Measurements from ENCODE around the gene SHH. TPM values are rescaled to one million over a fixed set of nuclear protein-coding genes. Genes with fewer than 3 reads are reported as not detected.

The SHH gene
- total RNA-seq, 1 donor from 2014 or later, result 0.25 TPM

DNA sequence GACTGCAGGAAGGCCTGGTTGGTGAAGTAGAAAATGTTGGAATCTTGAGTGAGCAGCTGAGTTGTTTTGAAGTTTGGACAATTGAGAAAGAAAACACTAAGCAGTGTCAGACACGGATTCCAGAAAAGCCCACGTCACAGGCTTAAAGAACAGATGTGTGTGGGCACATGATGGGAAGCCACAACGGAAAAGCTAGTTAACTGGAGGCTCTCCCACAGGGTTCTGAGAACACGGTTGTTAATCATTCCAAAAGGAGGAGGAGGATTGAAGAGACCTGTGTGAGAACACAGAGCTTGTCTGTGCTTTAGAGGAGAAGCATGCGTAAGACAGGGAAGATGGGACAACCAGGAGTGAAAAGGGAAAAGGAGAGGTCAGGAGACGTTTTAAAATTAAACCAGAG, 42.6 kb downstream of the SHH start:
- no peak for TF ChIP-seq POLR2A (IDR thresholded peaks at IDR 0.05)
- TF ChIP-seq POLR2AphosphoS5 (IDR thresholded peaks at IDR 0.05; ENCODE audit: insufficient read depth in 1 of 2, low read depth in 1 of 2), result peak in 1 of 2 donors; percentile 58
- TF ChIP-seq, protein P1, sequence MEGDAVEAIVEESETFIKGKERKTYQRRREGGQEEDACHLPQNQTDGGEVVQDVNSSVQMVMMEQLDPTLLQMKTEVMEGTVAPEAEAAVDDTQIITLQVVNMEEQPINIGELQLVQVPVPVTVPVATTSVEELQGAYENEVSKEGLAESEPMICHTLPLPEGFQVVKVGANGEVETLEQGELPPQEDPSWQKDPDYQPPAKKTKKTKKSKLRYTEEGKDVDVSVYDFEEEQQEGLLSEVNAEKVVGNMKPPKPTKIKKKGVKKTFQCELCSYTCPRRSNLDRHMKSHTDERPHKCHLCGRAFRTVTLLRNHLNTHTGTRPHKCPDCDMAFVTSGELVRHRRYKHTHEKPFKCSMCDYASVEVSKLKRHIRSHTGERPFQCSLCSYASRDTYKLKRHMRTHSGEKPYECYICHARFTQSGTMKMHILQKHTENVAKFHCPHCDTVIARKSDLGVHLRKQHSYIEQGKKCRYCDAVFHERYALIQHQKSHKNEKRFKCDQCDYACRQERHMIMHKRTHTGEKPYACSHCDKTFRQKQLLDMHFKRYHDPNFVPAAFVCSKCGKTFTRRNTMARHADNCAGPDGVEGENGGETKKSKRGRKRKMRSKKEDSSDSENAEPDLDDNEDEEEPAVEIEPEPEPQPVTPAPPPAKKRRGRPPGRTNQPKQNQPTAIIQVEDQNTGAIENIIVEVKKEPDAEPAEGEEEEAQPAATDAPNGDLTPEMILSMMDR (IDR thresholded peaks at IDR 0.05), result no peak
- DNase-seq (ENCODE audit: extremely low spot score in 2 of 2), result no peak
- Histone ChIP-seq H3K27me3 (no peaks in the 10 kb centered on the region), H3K27ac (peak overlapping the region; percentile 71), H3K4me3 (no peak overlapping the region), H3K4me1 (peaks cover 6% of the 10 kb centered on the region), H3K9me3 (no peaks in the 10 kb centered on the region), H3K36me3 (peaks cover 4 to 44% of the 10 kb centered on the region in 2 donors)
- intact Hi-C loops (cut with DNase I), result no loop called here

DNA sequence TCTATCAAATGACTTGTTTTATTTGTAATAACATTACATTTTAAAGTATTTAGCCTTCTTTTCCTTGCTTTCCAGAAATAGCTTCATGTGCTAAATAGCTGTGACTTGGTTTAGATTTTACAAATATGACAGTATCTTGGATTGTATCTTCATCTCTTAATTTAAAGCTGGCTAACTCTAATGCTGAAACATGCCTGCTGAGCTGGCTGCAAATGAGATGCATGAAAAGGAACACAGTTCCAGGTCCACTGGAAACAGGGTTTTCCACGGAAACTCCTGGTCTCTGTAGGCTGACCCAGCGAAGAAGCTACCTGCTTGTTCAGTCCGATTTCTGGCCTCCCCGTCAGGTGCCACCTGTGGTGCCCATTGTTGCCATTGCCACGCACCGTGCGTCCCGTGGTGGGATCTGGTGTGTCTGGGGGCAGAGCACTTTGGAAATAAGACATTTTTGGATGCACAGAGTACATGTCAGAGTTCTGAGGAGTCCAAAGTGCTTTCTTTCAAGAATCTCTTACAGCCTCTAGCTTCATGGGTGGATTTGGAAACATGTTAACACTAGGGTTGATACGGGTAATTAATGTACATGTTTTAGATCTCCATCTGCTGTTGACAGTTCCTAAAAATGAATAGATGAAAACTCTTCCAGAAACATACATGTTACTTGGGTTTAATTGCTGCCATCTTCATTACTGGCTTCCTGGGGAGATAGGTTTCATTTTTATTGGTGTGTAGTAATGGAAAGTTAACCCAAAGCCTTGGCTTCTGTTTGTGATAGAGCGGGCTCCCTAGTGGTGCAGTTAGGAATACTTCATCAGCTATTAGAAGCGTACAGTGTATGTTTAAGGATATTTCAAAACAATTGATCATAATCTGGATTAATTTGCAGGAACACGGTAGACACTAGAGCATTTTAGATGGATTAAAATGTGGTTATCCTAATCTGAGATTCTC, 45.0 kb downstream of the SHH start:
- no peak overlapping the region for H3K27ac ChIP-seq
- no peak overlapping the region for H3K4me3 ChIP-seq
- H3K36me3 ChIP-seq, result peaks cover 0 to 47% of the 10 kb centered on the region in 2 donors
- peaks cover 22% of the 10 kb centered on the region for H3K4me1 ChIP-seq
- no peaks in the 10 kb centered on the region for H3K9me3 ChIP-seq
- intact Hi-C loops (cut with DNase I), result no loop called here
- TF ChIP-seq, protein P1 (IDR thresholded peaks at IDR 0.05), result no peak
- TF ChIP-seq POLR2AphosphoS5 (IDR thresholded peaks at IDR 0.05; ENCODE audit: insufficient read depth in 1 of 2, low read depth in 1 of 2), result no peak
- no peak for TF ChIP-seq POLR2A (IDR thresholded peaks at IDR 0.05)
- no peak for DNase-seq (ENCODE audit: extremely low spot score in 2 of 2)
- H3K27me3 ChIP-seq, result no peaks in the 10 kb centered on the region

DNA sequence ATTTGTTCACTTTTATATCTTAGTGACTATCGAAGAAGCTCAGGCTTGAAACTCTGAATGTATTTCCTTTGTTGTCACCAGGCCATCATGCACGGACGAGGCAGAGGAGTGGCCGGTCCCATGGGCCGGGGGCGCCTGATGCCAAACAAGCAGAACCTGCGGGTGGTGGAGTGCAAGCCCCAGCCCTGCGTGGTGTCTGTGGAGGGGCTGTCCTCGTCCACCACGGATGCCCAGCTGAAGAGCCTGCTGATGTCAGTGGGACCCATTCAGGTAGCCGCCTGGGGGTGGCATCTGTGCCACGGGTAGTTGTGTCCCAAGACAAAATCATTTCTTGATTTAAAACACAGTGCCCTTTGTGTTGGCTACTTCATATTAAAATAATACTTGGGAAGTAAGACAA, 45.9 kb downstream of the SHH start:
- Histone ChIP-seq H3K27me3 (no peaks in the 10 kb centered on the region), H3K4me3 (no peak overlapping the region), H3K4me1 (peaks cover 23% of the 10 kb centered on the region), H3K9me3 (no peaks in the 10 kb centered on the region), H3K36me3 (peaks cover 0 to 47% of the 10 kb centered on the region in 2 donors), H3K27ac (no peak overlapping the region)
- intact Hi-C loops (cut with DNase I), result no loop called here
- TF ChIP-seq, protein P1 (IDR thresholded peaks at IDR 0.05), result no peak
- TF ChIP-seq POLR2A (IDR thresholded peaks at IDR 0.05), result no peak
- no peak for TF ChIP-seq POLR2AphosphoS5 (IDR thresholded peaks at IDR 0.05; ENCODE audit: insufficient read depth in 1 of 2, low read depth in 1 of 2)
- DNase-seq (ENCODE audit: extremely low spot score in 2 of 2), result no peak

DNA sequence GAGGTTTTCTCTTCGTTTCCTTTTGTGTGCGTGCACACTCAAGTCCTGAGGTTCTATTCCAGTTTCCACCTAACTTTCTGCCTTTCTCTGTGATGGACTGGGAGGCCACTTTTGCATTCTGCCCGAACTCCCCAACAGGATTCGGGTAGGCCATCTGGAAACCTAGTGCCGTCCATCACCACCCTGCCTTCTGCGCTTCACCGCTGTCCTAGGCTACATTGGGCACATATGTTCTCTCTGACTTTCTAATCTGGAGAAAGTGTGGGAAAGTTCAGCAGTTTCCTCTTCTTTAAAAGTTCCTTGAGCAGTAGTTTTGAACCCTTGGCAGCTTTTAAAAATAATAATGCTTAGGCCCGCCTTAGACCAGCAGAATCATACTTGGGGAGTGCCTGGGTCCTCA, 46.8 kb downstream of the SHH start:
- TF ChIP-seq, protein P1 (IDR thresholded peaks at IDR 0.05), result no peak
- TF ChIP-seq POLR2A (IDR thresholded peaks at IDR 0.05) (no peak), POLR2AphosphoS5 (IDR thresholded peaks at IDR 0.05; ENCODE audit: insufficient read depth in 1 of 2, low read depth in 1 of 2) (no peak)
- intact Hi-C loops (cut with DNase I), result no loop called here

DNA sequence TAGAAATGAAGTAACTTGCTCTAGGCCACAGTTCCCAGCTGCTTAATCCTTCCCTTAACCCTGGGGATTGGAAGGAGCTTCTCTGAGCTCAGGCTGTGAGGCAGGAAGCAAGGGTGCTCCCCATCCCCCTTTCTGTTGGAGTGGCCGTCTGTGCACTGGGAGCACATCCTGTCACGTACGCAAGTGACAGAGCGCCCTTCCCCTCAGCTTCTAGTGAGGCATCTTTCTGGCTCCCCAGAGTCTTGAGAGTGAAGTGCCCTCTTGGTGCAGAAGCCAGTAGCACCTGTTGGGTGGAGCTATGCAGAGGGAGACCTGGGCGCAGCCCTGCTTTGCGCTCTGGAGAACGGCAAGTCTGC, 47.8 kb downstream of the SHH start:
- Histone ChIP-seq H3K9me3 (no peaks in the 10 kb centered on the region), H3K4me1 (peaks cover 18% of the 10 kb centered on the region), H3K36me3 (peaks cover 0 to 42% of the 10 kb centered on the region in 2 donors), H3K4me3 (no peak overlapping the region), H3K27me3 (no peaks in the 10 kb centered on the region), H3K27ac (no peak overlapping the region)
- DNase-seq (ENCODE audit: extremely low spot score in 2 of 2), result no peak
- TF ChIP-seq POLR2AphosphoS5 (IDR thresholded peaks at IDR 0.05; ENCODE audit: insufficient read depth in 1 of 2, low read depth in 1 of 2) (no peak), POLR2A (IDR thresholded peaks at IDR 0.05) (no peak)
- TF ChIP-seq, protein P1 (IDR thresholded peaks at IDR 0.05), result no peak
- intact Hi-C loops (cut with DNase I), result no loop called here

More for the DNA sequence above, 46.8 kb downstream of the SHH start:
- H3K9me3 ChIP-seq, result no peaks in the 10 kb centered on the region
- no peak overlapping the region for H3K4me3 ChIP-seq
- no peak overlapping the region for H3K27ac ChIP-seq
- H3K27me3 ChIP-seq, result no peaks in the 10 kb centered on the region
- no peak for DNase-seq (ENCODE audit: extremely low spot score in 2 of 2)
- peaks cover 23% of the 10 kb centered on the region for H3K4me1 ChIP-seq
- H3K36me3 ChIP-seq, result peaks cover 0 to 38% of the 10 kb centered on the region in 2 donors

Data from vagina (tissue), 2 donors.